H9 (cell line): Measurements from ENCODE around the gene DYRK1B. TPM values are rescaled to one million over a fixed set of nuclear protein-coding genes. Genes with fewer than 3 reads are reported as not detected.

Experiments
- DNase-seq: peaks from one replicate; pipeline ENCODE4 v3.0.0-alpha.2; 2017
- H2AFZ ChIP-seq: one replicate; pipeline ENCODE4 v1.6.1; 2013; ENCODE audit warnings: mild to moderate bottlenecking, low read length, control low read depth, moderate library complexity
- H2AK5ac ChIP-seq: 2 replicates; pipeline ENCODE4 v1.6.1; 2013; ENCODE audit warnings: low read length, control low read depth, mixed read lengths; ENCODE audit not compliant: insufficient read length
- H2BK120ac ChIP-seq: one replicate; pipeline ENCODE4 v1.6.1; 2013; ENCODE audit warnings: low read depth, mild to moderate bottlenecking, low read length, control low read depth, inconsistent platforms; ENCODE audit not compliant: poor library complexity, severe bottlenecking
- H2BK12ac ChIP-seq: 2 replicates; pipeline ENCODE4 v1.6.1; 2013; ENCODE audit warnings: low read length, control low read depth, mixed read lengths, low read depth; ENCODE audit not compliant: insufficient read length
- H2BK15ac ChIP-seq: 2 replicates; pipeline ENCODE4 v1.6.1; 2013; ENCODE audit warnings: low read depth, low read length, control low read depth
- H2BK20ac ChIP-seq: one replicate; pipeline ENCODE4 v1.6.1; 2013; ENCODE audit warnings: low read depth, mild to moderate bottlenecking, low read length, control low read depth, inconsistent platforms; ENCODE audit not compliant: poor library complexity, severe bottlenecking
- H2BK5ac ChIP-seq: 2 replicates; pipeline ENCODE4 v1.6.1; 2013; ENCODE audit warnings: low read length, control low read depth, mixed read lengths; ENCODE audit not compliant: insufficient read length
- H3K14ac ChIP-seq: 2 replicates; pipeline ENCODE4 v1.6.1; 2013; ENCODE audit warnings: low read length, control low read depth; ENCODE audit not compliant: insufficient read depth
- H3K18ac ChIP-seq: 2 replicates; pipeline ENCODE4 v1.6.1; 2013; ENCODE audit warnings: low read depth, mild to moderate bottlenecking, mixed read lengths, low read length, control low read depth; ENCODE audit not compliant: insufficient read length
- H3K23ac ChIP-seq: 2 replicates; pipeline ENCODE4 v1.6.1; 2013; ENCODE audit warnings: low read length, control low read depth, mixed read lengths, low read depth; ENCODE audit not compliant: insufficient read length
- H3K23me2 ChIP-seq: 2 replicates; pipeline ENCODE4 v1.6.1; 2013; ENCODE audit warnings: low read depth, mild to moderate bottlenecking, mixed read lengths, low read length, control low read depth; ENCODE audit not compliant: insufficient read length, poor library complexity, severe bottlenecking
- H3K27ac ChIP-seq: 2 replicates; pipeline ENCODE4 v1.5.1; 2013; ENCODE audit warnings: low read length, control low read depth, mixed read lengths, low read depth; ENCODE audit not compliant: insufficient read length
- H3K27me3 ChIP-seq: 2 replicates; pipeline ENCODE4 v1.6.1; 2013; ENCODE audit warnings: low read length, control low read depth, inconsistent platforms; ENCODE audit not compliant: insufficient read depth
- H3K4ac ChIP-seq: 2 replicates; pipeline ENCODE4 v1.6.1; 2013; ENCODE audit warnings: low read depth, mild to moderate bottlenecking, control low read depth, inconsistent platforms, low read length, moderate library complexity
- H3K4me1 ChIP-seq: 2 replicates; pipeline ENCODE4 v1.6.1; 2013; ENCODE audit warnings: low read length, control low read depth, inconsistent platforms; ENCODE audit not compliant: insufficient read depth
- H3K4me2 ChIP-seq: 2 replicates; pipeline ENCODE4 v1.6.1; 2013; ENCODE audit warnings: low read length, control low read depth, mixed read lengths; ENCODE audit not compliant: insufficient read length, insufficient read depth
- H3K56ac ChIP-seq: 2 replicates; pipeline ENCODE4 v1.6.1; 2013; ENCODE audit warnings: low read depth, mild to moderate bottlenecking, mixed read lengths, low read length, control low read depth; ENCODE audit not compliant: insufficient read length
- H3K79me1 ChIP-seq: 2 replicates; pipeline ENCODE4 v1.6.1; 2013; ENCODE audit warnings: low read depth, mild to moderate bottlenecking, moderate library complexity, low read length, control low read depth, inconsistent platforms; ENCODE audit not compliant: insufficient read depth, poor library complexity, severe bottlenecking
- H3K79me2 ChIP-seq: 2 replicates; pipeline ENCODE4 v1.6.1; 2013; ENCODE audit warnings: low read length, control low read depth, inconsistent platforms; ENCODE audit not compliant: insufficient read depth
- H3K9ac ChIP-seq: 2 replicates; pipeline ENCODE4 v1.6.1; 2013; ENCODE audit warnings: low read length, control low read depth, mixed read lengths; ENCODE audit not compliant: insufficient read length; ENCODE audit errors: extremely low read depth
- H3K9me3 ChIP-seq: one replicate; pipeline ENCODE4 v1.6.1; 2013; ENCODE audit warnings: low read depth, low read length, inconsistent platforms; ENCODE audit not compliant: control insufficient read depth
- H3T11ph ChIP-seq: one replicate; pipeline ENCODE4 v1.6.1; 2013; ENCODE audit warnings: mild to moderate bottlenecking, low read length, control low read depth, inconsistent platforms
- H4K20me1 ChIP-seq: one replicate; pipeline ENCODE4 v1.6.1; 2013; ENCODE audit not compliant: control insufficient read depth, insufficient read length, insufficient read depth
- H4K5ac ChIP-seq: 2 replicates; pipeline ENCODE4 v1.6.1; 2013; ENCODE audit warnings: low read depth, mild to moderate bottlenecking, mixed read lengths, low read length, control low read depth; ENCODE audit not compliant: insufficient read length
- H4K8ac ChIP-seq: replicated peaks from 2 replicates; pipeline ENCODE4 v1.6.1; 2013; ENCODE audit warnings: low read length, control low read depth, mixed read lengths, low read depth; ENCODE audit not compliant: insufficient read length
- H4K91ac ChIP-seq: 2 replicates; pipeline ENCODE4 v1.6.1; 2013; ENCODE audit warnings: low read depth, mild to moderate bottlenecking, moderate library complexity, mixed read lengths, low read length, control low read depth; ENCODE audit not compliant: insufficient read length
- H3K27ac Mint-ChIP-seq, 3 experiments: 2 replicates in 2 of 3; 3 replicates in 1 of 3; pipeline ENCODE4 v1.8.0; 2020 to 2021; ENCODE audit warnings: mixed read lengths in 3 of 3, mild to moderate bottlenecking in 1 of 3, moderate library complexity in 1 of 3
- H3K27me3 Mint-ChIP-seq: 2 replicates; pipeline ENCODE4 v1.8.0; 2021; ENCODE audit warnings: low read depth, mild to moderate bottlenecking, moderate library complexity, mixed read lengths
- H3K36me3 Mint-ChIP-seq, 3 experiments: 2 replicates in 2 of 3; 3 replicates in 1 of 3; pipeline ENCODE4 v1.8.0; 2020 to 2021; ENCODE audit warnings: low read depth in 3 of 3, mixed read lengths in 3 of 3; ENCODE audit not compliant: insufficient read depth in 1 of 3
- H3K4me1 Mint-ChIP-seq, 2 experiments: 2 replicates each; pipeline ENCODE4 v1.8.0; 2020; ENCODE audit warnings: mixed read lengths in 2 of 2
- H3K4me3 Mint-ChIP-seq, 2 experiments: 2 replicates in 1 of 2; 3 replicates in 1 of 2; pipeline ENCODE4 v1.8.0; 2020 to 2021; ENCODE audit warnings: mild to moderate bottlenecking in 2 of 2, mixed read lengths in 2 of 2, moderate library complexity in 1 of 2
- H3K9me3 Mint-ChIP-seq, 2 experiments: 2 replicates in 1 of 2; 3 replicates in 1 of 2; pipeline ENCODE4 v1.8.0; 2020; ENCODE audit warnings: mild to moderate bottlenecking in 2 of 2, mixed read lengths in 2 of 2, moderate library complexity in 1 of 2
- WGBS: extraction: QIAGEN DNeasy Blood & Tissue Kit; methylation state at CpG from one replicate; pipeline ENCODE4 v1.1.7; 2013; ENCODE audit warnings: missing lambda C conversion rate, low lambda C conversion rate, mixed read lengths; ENCODE audit not compliant: insufficient read length; ENCODE audit errors: extremely low coverage; 5-methylcytosine and 5-hydroxymethylcytosine counted together
- total RNA-seq: library from RNA; stranded (reverse); gene quantifications from 2 replicates; pipeline ENCODE4 v1.2.1, GENCODE V29; 2021
- TF ChIP-seq, protein P1 (sequence below): fragments of 200-600 bp; sonication (generic); conservative IDR thresholded peaks from 3 replicates; pipeline ENCODE4 v1.8.0; 2021; ENCODE audit warnings: antibody characterized with exemption, mild to moderate bottlenecking

DYRK1B gene
- total RNA-seq, 1 experiment from 2014 or later = 14.3 TPM

DNA sequence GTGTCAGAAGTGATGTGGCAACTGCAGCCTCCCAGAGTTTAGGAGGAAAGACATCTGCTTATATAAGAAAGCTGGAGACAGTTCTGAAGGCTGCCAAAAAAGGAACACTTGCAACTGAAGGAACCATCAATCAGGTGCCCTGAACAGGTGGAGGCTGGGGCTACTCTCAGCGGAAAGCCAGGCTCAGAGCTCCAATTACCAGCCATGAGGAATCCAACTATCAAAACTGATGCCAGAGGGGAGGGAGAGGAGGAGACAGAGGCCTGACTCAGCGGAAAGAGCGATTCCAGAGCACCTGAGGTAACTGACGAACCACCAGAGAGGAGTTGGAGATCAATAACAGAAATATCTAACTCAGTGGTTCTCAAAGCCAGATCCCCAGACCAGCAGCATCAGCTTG lies 31.0 kb downstream of the DYRK1B start:
- Histone ChIP-seq H3K79me1 (no peaks in the 10 kb centered on the region), H3T11ph (no peak overlapping the region), H3K56ac (no peak overlapping the region), H2BK5ac (no peak overlapping the region), H3K4me1 (no peaks in the 10 kb centered on the region), H4K5ac (no peak overlapping the region), H3K23me2 (no peaks in the 10 kb centered on the region), H3K27me3 (no peaks in the 10 kb centered on the region), H3K79me2 (no peaks in the 10 kb centered on the region), H3K4me2 (no peak overlapping the region), H4K91ac (no peak overlapping the region), H2BK12ac (no peak overlapping the region), H3K23ac (no peak overlapping the region), H2AFZ (no peak overlapping the region), H2BK120ac (no peak overlapping the region), H3K9me3 (no peaks in the 10 kb centered on the region), H3K14ac (no peak overlapping the region), H2BK20ac (no peak overlapping the region), H3K4ac (no peak overlapping the region), H4K20me1 (no peaks in the 10 kb centered on the region), H2BK15ac (no peak overlapping the region), H3K18ac (no peak overlapping the region), H4K8ac (no peak overlapping the region), H2AK5ac (no peak overlapping the region), H3K9ac (no peak overlapping the region), H3K27ac (no peak overlapping the region)
- H3K4me1 Mint-ChIP-seq = peaks cover 6 to 15% of the 10 kb centered on the region in 2 experiments
- no CpG with 5 or more reads among the region's 4 CpGs for WGBS
- H3K27ac Mint-ChIP-seq = peak overlapping the region in 1 of 3 experiments; percentile 78; a peak in 3 of 7 replicates
- H3K36me3 Mint-ChIP-seq = no peaks in the 10 kb centered on the region
- DNase-seq = no peak
- TF ChIP-seq, protein P1, sequence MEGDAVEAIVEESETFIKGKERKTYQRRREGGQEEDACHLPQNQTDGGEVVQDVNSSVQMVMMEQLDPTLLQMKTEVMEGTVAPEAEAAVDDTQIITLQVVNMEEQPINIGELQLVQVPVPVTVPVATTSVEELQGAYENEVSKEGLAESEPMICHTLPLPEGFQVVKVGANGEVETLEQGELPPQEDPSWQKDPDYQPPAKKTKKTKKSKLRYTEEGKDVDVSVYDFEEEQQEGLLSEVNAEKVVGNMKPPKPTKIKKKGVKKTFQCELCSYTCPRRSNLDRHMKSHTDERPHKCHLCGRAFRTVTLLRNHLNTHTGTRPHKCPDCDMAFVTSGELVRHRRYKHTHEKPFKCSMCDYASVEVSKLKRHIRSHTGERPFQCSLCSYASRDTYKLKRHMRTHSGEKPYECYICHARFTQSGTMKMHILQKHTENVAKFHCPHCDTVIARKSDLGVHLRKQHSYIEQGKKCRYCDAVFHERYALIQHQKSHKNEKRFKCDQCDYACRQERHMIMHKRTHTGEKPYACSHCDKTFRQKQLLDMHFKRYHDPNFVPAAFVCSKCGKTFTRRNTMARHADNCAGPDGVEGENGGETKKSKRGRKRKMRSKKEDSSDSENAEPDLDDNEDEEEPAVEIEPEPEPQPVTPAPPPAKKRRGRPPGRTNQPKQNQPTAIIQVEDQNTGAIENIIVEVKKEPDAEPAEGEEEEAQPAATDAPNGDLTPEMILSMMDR = no peak
- H3K4me3 Mint-ChIP-seq = no peak overlapping the region
- H3K9me3 Mint-ChIP-seq = no peaks in the 10 kb centered on the region
- peaks cover 3% of the 10 kb centered on the region for H3K27me3 Mint-ChIP-seq
